ENCODE measurements around the gene GRIK5. TPM values are rescaled to one million over a fixed set of nuclear protein-coding genes. Genes with fewer than 3 reads are reported as not detected.

GRIK5 gene
- total RNA-seq, 1 donor from 2014 or later: 0.09 TPM

DNA sequence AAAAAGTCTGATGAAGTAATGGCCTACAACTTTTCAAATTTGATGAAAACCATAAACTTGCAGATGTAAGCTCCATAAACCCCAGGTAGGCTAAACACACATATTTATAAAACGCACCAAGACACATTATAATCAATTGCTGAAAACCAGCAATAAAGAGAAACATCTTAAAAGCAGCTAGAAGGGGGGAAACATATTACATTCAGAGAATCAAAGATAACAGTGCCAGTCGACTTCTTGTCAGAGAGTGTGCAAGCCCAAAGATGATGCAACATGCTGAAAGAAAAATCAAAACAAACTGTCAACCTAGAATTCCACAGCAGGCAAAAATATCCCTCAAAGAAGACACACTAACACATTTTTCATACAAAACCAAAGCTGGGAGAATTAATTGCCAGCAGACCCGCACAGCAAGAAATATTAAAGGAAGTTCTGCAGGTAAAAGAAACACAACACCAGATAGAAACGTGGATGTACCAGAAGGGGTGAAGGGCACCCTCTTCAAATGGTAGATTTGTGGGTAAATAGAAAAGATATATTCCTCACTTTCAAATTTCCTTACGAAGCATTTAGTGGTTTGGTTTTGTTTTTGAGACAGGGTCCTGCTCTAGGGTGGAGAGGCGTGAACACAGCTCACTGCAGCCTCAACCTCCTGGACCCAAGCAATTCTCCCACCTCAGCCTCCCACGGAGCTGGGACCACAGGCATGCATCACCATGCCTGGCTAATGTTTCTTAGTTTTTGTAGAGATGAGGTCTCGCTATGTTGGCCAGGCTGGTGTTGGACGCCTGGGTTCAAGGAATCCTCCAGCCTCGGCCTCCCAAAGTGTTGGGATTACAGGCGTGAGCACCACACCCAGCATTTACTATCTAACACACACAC is 59.5 kb downstream of the GRIK5 start:
- ChIA-PET CTCF (no interaction called here), POLR2A (no interaction called here)
- TF ChIP-seq, protein P1, sequence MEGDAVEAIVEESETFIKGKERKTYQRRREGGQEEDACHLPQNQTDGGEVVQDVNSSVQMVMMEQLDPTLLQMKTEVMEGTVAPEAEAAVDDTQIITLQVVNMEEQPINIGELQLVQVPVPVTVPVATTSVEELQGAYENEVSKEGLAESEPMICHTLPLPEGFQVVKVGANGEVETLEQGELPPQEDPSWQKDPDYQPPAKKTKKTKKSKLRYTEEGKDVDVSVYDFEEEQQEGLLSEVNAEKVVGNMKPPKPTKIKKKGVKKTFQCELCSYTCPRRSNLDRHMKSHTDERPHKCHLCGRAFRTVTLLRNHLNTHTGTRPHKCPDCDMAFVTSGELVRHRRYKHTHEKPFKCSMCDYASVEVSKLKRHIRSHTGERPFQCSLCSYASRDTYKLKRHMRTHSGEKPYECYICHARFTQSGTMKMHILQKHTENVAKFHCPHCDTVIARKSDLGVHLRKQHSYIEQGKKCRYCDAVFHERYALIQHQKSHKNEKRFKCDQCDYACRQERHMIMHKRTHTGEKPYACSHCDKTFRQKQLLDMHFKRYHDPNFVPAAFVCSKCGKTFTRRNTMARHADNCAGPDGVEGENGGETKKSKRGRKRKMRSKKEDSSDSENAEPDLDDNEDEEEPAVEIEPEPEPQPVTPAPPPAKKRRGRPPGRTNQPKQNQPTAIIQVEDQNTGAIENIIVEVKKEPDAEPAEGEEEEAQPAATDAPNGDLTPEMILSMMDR (IDR thresholded peaks at IDR 0.05): no peak
- Mint-ChIP-seq H3K9me3 (no peaks in the 10 kb centered on the region), H3K27ac (no peak overlapping the region), H3K27me3 (no peaks in the 10 kb centered on the region), H3K4me1 (no peaks in the 10 kb centered on the region), H3K36me3 (ENCODE audit: low read depth) (no peaks in the 10 kb centered on the region), H3K4me3 (no peak overlapping the region)
- DNase-seq: no peak
- ATAC-seq (ENCODE audit: low read depth): no peak
- intact Hi-C loops (cut with micrococcal nuclease): no loop called here

DNA sequence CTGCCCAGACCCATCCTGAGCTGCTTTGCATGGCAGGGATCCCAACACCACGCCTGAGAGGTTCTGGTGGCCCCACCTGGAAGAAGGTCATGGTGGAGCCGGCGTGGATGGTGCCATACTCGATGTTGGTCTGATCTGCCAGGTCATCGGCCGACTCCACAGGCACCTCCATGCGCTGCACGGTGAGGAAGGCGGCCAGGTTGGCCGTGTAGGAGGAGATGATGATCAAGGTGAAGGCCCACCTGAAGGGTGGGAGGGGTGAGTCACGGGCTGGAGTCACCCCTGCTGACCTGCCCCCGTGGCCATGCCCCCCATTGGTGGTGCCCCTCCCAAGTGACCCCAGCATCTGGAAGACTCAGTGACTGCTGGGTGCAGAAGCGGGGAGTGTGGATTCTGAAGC is 63.4 kb downstream of the GRIK5 start:
- ATAC-seq (ENCODE audit: low read depth): no peak
- H3K4me1 Mint-ChIP-seq: no peaks in the 10 kb centered on the region
- H3K27ac Mint-ChIP-seq: no peak overlapping the region
- ChIA-PET POLR2A (no interaction called here), CTCF (no interaction called here)
- DNase-seq: no peak
- H3K36me3 Mint-ChIP-seq (ENCODE audit: low read depth): no peaks in the 10 kb centered on the region
- no peak overlapping the region for H3K4me3 Mint-ChIP-seq
- peaks cover 18% of the 10 kb centered on the region for H3K27me3 Mint-ChIP-seq
- TF ChIP-seq, protein P1 (IDR thresholded peaks at IDR 0.05): no peak
- intact Hi-C loops (cut with micrococcal nuclease): no loop called here
- H3K9me3 Mint-ChIP-seq: no peaks in the 10 kb centered on the region

DNA sequence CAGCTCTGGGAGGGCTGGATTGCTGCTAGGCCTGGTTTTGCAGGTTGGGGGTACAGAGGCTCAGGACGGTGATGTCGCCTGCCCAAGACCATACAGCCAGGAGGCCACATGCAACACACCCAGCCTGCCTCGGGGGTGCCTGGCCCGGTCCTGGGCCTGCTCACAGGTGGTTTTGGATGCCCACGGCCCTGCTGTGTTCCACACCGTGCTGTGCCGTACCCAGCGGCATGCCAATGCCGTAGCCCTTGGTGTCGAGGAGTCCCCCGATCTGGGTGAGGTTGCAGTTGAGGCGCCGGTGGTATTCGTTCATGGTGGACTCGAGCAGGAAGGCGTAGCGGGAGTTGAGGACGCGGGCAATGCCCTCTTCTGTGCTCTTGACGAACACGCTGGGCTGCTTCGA is 64.5 kb downstream of the GRIK5 start:
- H3K27me3 Mint-ChIP-seq: peaks cover 28% of the 10 kb centered on the region

DNA sequence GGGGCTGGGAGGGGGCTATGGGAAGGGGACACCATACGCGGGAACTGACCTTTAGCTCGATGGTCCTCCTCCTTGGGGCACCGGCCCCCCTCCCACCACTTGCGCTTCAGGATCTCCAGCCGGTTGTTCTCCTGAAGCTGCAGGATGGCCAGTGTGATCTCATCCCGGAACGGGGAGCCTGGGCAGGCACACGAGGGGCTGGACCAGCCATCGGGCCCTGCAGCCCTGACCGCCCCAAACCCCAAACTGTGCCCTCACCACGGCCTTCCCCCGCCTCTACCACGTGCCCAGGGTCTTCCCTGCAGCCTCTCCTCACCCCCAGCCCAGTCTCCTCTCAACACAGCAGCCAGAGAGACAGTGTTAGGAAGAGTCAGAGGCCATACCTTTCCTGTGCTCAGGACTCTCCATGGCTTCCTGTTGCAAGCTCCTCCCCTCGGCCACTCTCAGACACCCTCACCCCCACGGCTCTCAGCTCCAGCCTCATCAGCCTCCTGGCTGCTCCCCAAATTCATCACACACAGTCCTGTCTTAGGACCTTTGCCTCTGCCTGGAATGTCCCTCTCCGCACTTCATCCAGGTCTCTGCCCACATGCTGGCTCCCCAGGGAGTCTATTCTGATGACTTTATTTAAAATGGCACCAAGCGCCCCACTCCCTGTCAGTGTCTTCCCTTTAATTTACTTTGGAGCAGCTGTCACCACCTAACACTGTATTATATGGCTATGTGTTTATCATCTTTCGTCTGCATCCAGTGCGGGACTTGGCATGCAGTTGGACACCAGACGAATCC is 66.3 kb downstream of the GRIK5 start:
- H3K4me1 Mint-ChIP-seq: peaks cover 3% of the 10 kb centered on the region
- ChIA-PET POLR2A (no interaction called here), CTCF (no interaction called here)
- no peaks in the 10 kb centered on the region for H3K36me3 Mint-ChIP-seq (ENCODE audit: low read depth)
- H3K4me3 Mint-ChIP-seq: no peak overlapping the region
- ATAC-seq (ENCODE audit: low read depth) (no peak), DNase-seq (no peak)
- H3K9me3 Mint-ChIP-seq: no peaks in the 10 kb centered on the region
- peaks cover 39% of the 10 kb centered on the region for H3K27me3 Mint-ChIP-seq
- no peak overlapping the region for H3K27ac Mint-ChIP-seq
- intact Hi-C loops (cut with micrococcal nuclease): no loop called here
- TF ChIP-seq, protein P1 (IDR thresholded peaks at IDR 0.05): no peak

More for the DNA sequence above, 64.5 kb downstream of the GRIK5 start:
- H3K36me3 Mint-ChIP-seq (ENCODE audit: low read depth): no peaks in the 10 kb centered on the region
- ChIA-PET POLR2A (no interaction called here), CTCF (no interaction called here)
- intact Hi-C loops (cut with micrococcal nuclease): no loop called here
- no peak overlapping the region for H3K4me3 Mint-ChIP-seq
- TF ChIP-seq, protein P1 (IDR thresholded peaks at IDR 0.05): no peak
- H3K4me1 Mint-ChIP-seq: no peaks in the 10 kb centered on the region
- no peaks in the 10 kb centered on the region for H3K9me3 Mint-ChIP-seq
- DNase-seq (no peak), ATAC-seq (ENCODE audit: low read depth) (no peak)
- no peak overlapping the region for H3K27ac Mint-ChIP-seq

DNA sequence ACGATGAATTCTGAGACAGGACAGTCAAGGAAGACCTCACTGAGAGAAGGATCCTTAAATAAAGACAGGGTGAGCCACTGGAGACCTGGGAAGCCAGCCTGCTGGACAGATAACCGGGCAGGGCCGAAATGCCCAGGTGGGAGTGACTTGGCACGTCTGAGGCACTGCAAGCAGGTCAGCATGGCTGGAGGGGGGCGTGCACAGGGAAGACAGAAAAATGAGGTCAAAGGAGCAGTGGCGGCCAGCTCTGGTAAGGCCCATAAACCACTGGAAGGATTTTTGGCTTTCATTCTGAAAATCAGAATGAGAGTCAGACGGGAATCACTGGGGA is 70.2 kb downstream of the GRIK5 start:
- peaks cover 65% of the 10 kb centered on the region for H3K27me3 Mint-ChIP-seq
- TF ChIP-seq, protein P1 (IDR thresholded peaks at IDR 0.05): no peak
- H3K9me3 Mint-ChIP-seq: no peaks in the 10 kb centered on the region
- peaks cover 30% of the 10 kb centered on the region for H3K4me1 Mint-ChIP-seq
- ChIA-PET CTCF (no interaction called here), POLR2A (interaction anchor here (0.6 kb wide), 1 partner anchor 93 kb away, joined by 3 read pairs; no protein-coding TSS in a partner anchor)
- no peak for DNase-seq
- no peak overlapping the region for H3K27ac Mint-ChIP-seq
- no peak overlapping the region for H3K4me3 Mint-ChIP-seq
- H3K36me3 Mint-ChIP-seq (ENCODE audit: low read depth): no peaks in the 10 kb centered on the region
- intact Hi-C loops (cut with micrococcal nuclease): no loop called here
- ATAC-seq (ENCODE audit: low read depth): no peak

Data from activated B cell treated with CpG ODN at 0.5 μM for 24 hours (primary cell).